Measurements from ENCODE around the gene E2F7. TPM values are rescaled to one million over a fixed set of nuclear protein-coding genes. Genes with fewer than 3 reads are reported as not detected.

The E2F7 gene
- total and polyA plus RNA-seq, 2 of the 8 experiments (the other 6 are each of a cell fraction or from before 2014, with no cell fraction given): 8.8 to 18.5 TPM

GRCh38 chr12:77065361-77066204 lies at the start of gene E2F7 (continued):
- TF ChIP-seq, protein P1, sequence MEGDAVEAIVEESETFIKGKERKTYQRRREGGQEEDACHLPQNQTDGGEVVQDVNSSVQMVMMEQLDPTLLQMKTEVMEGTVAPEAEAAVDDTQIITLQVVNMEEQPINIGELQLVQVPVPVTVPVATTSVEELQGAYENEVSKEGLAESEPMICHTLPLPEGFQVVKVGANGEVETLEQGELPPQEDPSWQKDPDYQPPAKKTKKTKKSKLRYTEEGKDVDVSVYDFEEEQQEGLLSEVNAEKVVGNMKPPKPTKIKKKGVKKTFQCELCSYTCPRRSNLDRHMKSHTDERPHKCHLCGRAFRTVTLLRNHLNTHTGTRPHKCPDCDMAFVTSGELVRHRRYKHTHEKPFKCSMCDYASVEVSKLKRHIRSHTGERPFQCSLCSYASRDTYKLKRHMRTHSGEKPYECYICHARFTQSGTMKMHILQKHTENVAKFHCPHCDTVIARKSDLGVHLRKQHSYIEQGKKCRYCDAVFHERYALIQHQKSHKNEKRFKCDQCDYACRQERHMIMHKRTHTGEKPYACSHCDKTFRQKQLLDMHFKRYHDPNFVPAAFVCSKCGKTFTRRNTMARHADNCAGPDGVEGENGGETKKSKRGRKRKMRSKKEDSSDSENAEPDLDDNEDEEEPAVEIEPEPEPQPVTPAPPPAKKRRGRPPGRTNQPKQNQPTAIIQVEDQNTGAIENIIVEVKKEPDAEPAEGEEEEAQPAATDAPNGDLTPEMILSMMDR (IDR thresholded peaks at IDR 0.05; ENCODE audit: control extremely low read depth in 1 of 3, insufficient read depth in 1 of 3, low read depth in 1 of 3, low read length in 3 of 3): no peak
- TF ChIP-seq, protein P2, sequence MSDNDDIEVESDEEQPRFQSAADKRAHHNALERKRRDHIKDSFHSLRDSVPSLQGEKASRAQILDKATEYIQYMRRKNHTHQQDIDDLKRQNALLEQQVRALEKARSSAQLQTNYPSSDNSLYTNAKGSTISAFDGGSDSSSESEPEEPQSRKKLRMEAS (IDR thresholded peaks at IDR 0.05): peak; percentile 83
- TF ChIP-seq SAP30 (IDR thresholded peaks at IDR 0.05; ENCODE audit: insufficient read depth, insufficient replicate concordance, low read length) (no peak), HDAC2 (IDR thresholded peaks at IDR 0.05; ENCODE audit: borderline replicate concordance in 1 of 2, low read depth in 2 of 2, low read length in 2 of 2) (0 out of 4 replicates have a peak, but pooled peaks of 1 of the 2 experiments have one; percentile 57)

All from H1 (cell line).